PC-3 (cell line): ENCODE measurements around the gene TMEM267. TPM values are rescaled to one million over a fixed set of nuclear protein-coding genes. Genes with fewer than 3 reads are reported as not detected.
"Not testable (repeated sequence)": the region's sequence is repeated elsewhere in the genome, so short reads cannot be mapped to it uniquely, and the experiment has no call there.

ENCODE experiments used
- ATAC-seq: fragments of 200-7000 bp; cut with Tn5 transposase; 2 replicates; pipeline ENCODE4 v1.9.1; 2020; ENCODE audit warnings: mild to moderate bottlenecking, moderate library complexity
- BruUV-seq: library from RNA; stranded (reverse); fragments of 400-500 nt; replicated peaks from 2 replicates; lab custom pipeline; 2021; lab: Mats Ljungman, UMichigan
- CTCF ChIA-PET: fragments of 300-600 bp; sonication (Branson Sonifier 250); formaldehyde crosslinking; loops from one replicate; lab custom pipeline; 2022; ENCODE audit warnings: antibody characterized with exemption; lab: Charles Lee
- POLR2A ChIA-PET: fragments of 300-600 bp; sonication (Branson Sonifier 250); formaldehyde crosslinking; loops from one replicate; lab custom pipeline; 2022; ENCODE audit warnings: antibody characterized with exemption; ENCODE audit not compliant: unreplicated experiment; lab: Charles Lee
- DNase-seq: peaks from one replicate; pipeline ENCODE4 v3.0.0-alpha.2; 2015
- H2AFZ ChIP-seq: fragments of 300-600 bp; sonication (generic); 2 replicates; pipeline ENCODE4 v1.6.0; 2016; ENCODE audit warnings: antibody characterized with exemption, low read length
- H3F3A ChIP-seq: fragments of 300-600 bp; sonication (generic); one replicate; pipeline ENCODE4 v1.6.0; 2017; ENCODE audit warnings: antibody characterized with exemption, low read length, control low read depth, mild to moderate bottlenecking; ENCODE audit not compliant: unreplicated experiment
- H3K27ac ChIP-seq: fragments of 300-600 bp; sonication (generic); 2 replicates; pipeline ENCODE4 v1.5.1; 2016; ENCODE audit warnings: mild to moderate bottlenecking, low read length
- H3K27me3 ChIP-seq: fragments of 300-600 bp; sonication (generic); 2 replicates; pipeline ENCODE4 v1.6.1; 2016; ENCODE audit warnings: low read length, mixed read lengths
- H3K36me3 ChIP-seq: fragments of 300-600 bp; sonication (generic); 2 replicates; pipeline ENCODE4 v1.6.1; 2016; ENCODE audit warnings: low read depth, mixed run types, low read length, mixed read lengths
- H3K4me1 ChIP-seq: fragments of 300-600 bp; sonication (generic); 2 replicates; pipeline ENCODE4 v1.5.1; 2016; ENCODE audit warnings: low read length; ENCODE audit not compliant: insufficient read depth
- H3K4me2 ChIP-seq: fragments of 300-600 bp; sonication (generic); 2 replicates; pipeline ENCODE4 v1.6.0; 2016; ENCODE audit warnings: low read length
- H3K4me3 ChIP-seq: fragments of 300-600 bp; sonication (generic); 2 replicates; pipeline ENCODE4 v1.5.1; 2016; ENCODE audit warnings: mild to moderate bottlenecking, low read length, mixed read lengths
- H3K79me2 ChIP-seq: fragments of 300-600 bp; sonication (generic); 2 replicates; pipeline ENCODE4 v1.6.1; 2017; ENCODE audit warnings: low read length, mixed read lengths
- H3K9ac ChIP-seq: fragments of 300-600 bp; sonication (generic); 2 replicates; pipeline ENCODE4 v1.6.0; 2016; ENCODE audit warnings: mild to moderate bottlenecking, low read length
- H3K9me2 ChIP-seq: fragments of 300-600 bp; sonication (generic); replicated peaks from 2 replicates; pipeline ENCODE4 v1.6.1; 2016; ENCODE audit warnings: mixed run types, low read length, mixed read lengths
- H3K9me3 ChIP-seq: fragments of 300-600 bp; sonication (generic); 2 replicates; pipeline ENCODE4 v1.6.1; 2016; ENCODE audit warnings: low read length, mixed read lengths
- H4K20me1 ChIP-seq: fragments of 300-600 bp; sonication (generic); 2 replicates; pipeline ENCODE4 v1.6.1; 2016; ENCODE audit warnings: low read length, mixed read lengths
- EZH2 ChIP-seq: fragments of 300-600 bp; sonication (generic); IDR thresholded peaks from one replicate; pipeline ENCODE4 v1.6.1; 2017; ENCODE audit warnings: antibody characterized with exemption, mild to moderate bottlenecking, low read length; ENCODE audit not compliant: unreplicated experiment
- EZH2phosphoT487 ChIP-seq: fragments of 300-600 bp; sonication (generic); IDR thresholded peaks from 2 replicates; pipeline ENCODE4 v1.6.1; 2018; ENCODE audit warnings: mild to moderate bottlenecking, antibody characterized with exemption, low read length, borderline replicate concordance
- intact Hi-C: fragments of 100-400 bp; cut with micrococcal nuclease; formaldehyde crosslinking; loops from 2 replicates; pipeline ENCODE4 v1.9.0; 2023
- total RNA-seq: library from RNA; depleted of rRNA; stranded (reverse); fragments of >200 nt; gene quantifications from 2 replicates; pipeline ENCODE4 v1.2.3, GENCODE V29; 2014
- TF ChIP-seq, protein P1 (sequence below): fragments of 300-600 bp; sonication (generic); conservative IDR thresholded peaks from 2 replicates; pipeline ENCODE4 v1.5.1; 2017; ENCODE audit warnings: antibody characterized with exemption, low read depth, mild to moderate bottlenecking, low read length

The TMEM267 gene
- total RNA-seq, 1 experiment from 2014 or later: 10.0 TPM

DNA sequence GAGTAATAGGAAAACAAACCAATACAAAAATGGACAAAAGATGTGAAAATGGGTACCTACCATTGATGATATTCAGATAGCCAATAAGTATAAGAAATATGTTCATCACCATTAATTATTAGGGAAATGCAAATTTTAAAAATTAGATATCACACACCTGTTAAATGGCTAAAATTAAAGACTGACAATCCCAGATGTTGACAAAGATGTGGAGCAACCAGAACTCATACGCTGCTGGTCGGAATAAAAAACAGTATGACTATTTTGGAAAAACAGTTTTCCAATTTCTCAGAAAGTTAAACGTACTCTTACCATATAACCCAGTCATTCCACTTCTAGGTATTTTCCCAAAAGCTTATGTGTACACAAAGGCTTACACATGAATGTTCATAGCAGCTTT lies 27.1 kb downstream of the TMEM267 start:
- Histone ChIP-seq H3K36me3 (no peaks in the 10 kb centered on the region; the same call in 1 of the 2 replicates), H3K4me2 (no peak overlapping the region), H3F3A (no peaks in the 10 kb centered on the region), H3K9ac (no peak overlapping the region), H4K20me1 (no peaks in the 10 kb centered on the region), H2AFZ (no peak overlapping the region), H3K27me3 (no peaks in the 10 kb centered on the region), H3K9me3 (no peaks in the 10 kb centered on the region), H3K27ac (no peak overlapping the region), H3K4me1 (no peaks in the 10 kb centered on the region), H3K79me2 (no peaks in the 10 kb centered on the region), H3K4me3 (no peak overlapping the region), H3K9me2 (no peaks in the 10 kb centered on the region)
- TF ChIP-seq, protein P1, sequence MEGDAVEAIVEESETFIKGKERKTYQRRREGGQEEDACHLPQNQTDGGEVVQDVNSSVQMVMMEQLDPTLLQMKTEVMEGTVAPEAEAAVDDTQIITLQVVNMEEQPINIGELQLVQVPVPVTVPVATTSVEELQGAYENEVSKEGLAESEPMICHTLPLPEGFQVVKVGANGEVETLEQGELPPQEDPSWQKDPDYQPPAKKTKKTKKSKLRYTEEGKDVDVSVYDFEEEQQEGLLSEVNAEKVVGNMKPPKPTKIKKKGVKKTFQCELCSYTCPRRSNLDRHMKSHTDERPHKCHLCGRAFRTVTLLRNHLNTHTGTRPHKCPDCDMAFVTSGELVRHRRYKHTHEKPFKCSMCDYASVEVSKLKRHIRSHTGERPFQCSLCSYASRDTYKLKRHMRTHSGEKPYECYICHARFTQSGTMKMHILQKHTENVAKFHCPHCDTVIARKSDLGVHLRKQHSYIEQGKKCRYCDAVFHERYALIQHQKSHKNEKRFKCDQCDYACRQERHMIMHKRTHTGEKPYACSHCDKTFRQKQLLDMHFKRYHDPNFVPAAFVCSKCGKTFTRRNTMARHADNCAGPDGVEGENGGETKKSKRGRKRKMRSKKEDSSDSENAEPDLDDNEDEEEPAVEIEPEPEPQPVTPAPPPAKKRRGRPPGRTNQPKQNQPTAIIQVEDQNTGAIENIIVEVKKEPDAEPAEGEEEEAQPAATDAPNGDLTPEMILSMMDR: no peak
- TF ChIP-seq EZH2phosphoT487 (no peak), EZH2 (no peak)
- intact Hi-C loops: no loop called here
- no TSS peak for BruUV-seq
- ChIA-PET CTCF (no interaction called here), POLR2A (no interaction called here)
- DNase-seq (no peak), ATAC-seq (no peak)

DNA sequence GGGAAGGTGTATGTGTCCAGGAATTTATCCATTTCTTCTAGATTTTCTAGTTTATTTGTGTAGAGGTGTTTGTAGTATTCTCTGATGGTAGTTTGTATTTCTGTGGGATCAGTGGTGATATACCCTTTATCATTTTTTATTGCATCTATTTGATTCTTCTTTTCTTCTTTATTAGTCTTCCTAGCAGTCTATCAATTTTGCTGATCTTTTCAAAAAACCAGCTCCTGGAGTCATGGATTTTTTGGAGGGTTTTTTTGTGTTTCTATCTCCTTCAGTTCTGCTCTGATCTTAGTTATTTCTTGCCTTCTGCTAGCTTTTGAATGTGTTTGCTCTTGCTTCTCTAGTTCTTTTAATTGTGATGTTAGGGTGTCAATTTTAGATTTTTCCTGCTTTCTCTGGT lies 42.1 kb downstream of the TMEM267 start:
- BruUV-seq, H3K9me2 ChIP-seq: not testable (repeated sequence)

DNA sequence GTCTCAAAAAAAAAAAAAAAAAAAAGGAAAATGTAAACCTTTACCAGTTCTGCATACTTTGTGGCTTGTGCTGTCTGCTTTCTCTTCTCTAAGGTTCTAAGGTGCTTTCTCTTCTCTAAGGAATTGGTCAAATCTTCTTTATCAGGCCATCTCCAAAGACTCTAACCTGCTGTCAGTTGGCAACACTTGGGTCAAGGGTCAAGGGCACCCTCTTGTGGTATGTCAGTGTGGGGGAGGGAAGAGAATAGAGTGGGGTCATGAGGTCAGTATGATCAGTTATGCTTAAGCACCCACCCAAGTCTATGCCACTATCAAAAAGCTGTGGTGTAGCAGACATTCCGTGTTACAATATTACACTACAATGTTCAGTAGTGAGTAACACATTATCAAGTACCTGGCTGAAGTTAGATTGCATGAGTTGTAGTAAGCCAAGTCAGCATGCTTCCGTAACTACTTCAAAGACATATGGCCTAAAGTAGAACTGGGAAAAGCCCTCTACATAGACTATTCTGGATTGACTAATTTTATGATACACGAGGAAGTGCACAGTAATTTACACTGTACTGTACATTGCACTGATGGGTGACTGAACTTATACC lies 46.5 kb downstream of the TMEM267 start:
- Histone ChIP-seq H3K4me3 (no peak overlapping the region), H3K4me2 (no peak overlapping the region), H3K27ac (no peak overlapping the region), H3F3A (peaks cover under 1% of the 10 kb centered on the region), H3K36me3 (no peaks in the 10 kb centered on the region), H3K79me2 (no peaks in the 10 kb centered on the region), H4K20me1 (no peaks in the 10 kb centered on the region), H3K9me3 (no peaks in the 10 kb centered on the region), H3K9me2 (no peaks in the 10 kb centered on the region), H3K27me3 (no peaks in the 10 kb centered on the region), H2AFZ (no peak overlapping the region), H3K4me1 (peaks cover 18% of the 10 kb centered on the region), H3K9ac (no peak overlapping the region)
- ChIA-PET CTCF (interaction anchor here (0.6 kb wide), 1 partner anchor 428 kb away, joined by 6 read pairs; no protein-coding TSS in a partner anchor), POLR2A (no interaction called here)
- TF ChIP-seq EZH2 (no peak), EZH2phosphoT487 (no peak)
- TF ChIP-seq, protein P1: no peak
- intact Hi-C loops: no loop called here
- no peak for DNase-seq
- no peak for ATAC-seq
- BruUV-seq: no TSS peak

More for the DNA sequence above, 42.1 kb downstream of the TMEM267 start:
- CTCF ChIA-PET, H3K27ac ChIP-seq, H3K27me3 ChIP-seq, H3K4me2 ChIP-seq, H3K4me1 ChIP-seq, POLR2A ChIA-PET, DNase-seq, H2AFZ ChIP-seq, H3K4me3 ChIP-seq, intact Hi-C loops, H3K9ac ChIP-seq, H3K9me3 ChIP-seq, H3K36me3 ChIP-seq, H4K20me1 ChIP-seq, H3K79me2 ChIP-seq, ATAC-seq, H3F3A ChIP-seq: not testable (repeated sequence)
